ENCODE data around the gene TUSC2.

GRCh38 chr3:50369012-50369670 lies 41.1 kb upstream of the TUSC2 start:
- TF ChIP-seq ZFP3 (CRISPR knock-in tag; IDR thresholded peaks at IDR 0.05): no peak
- no peak for TF ChIP-seq TOX (CRISPR knock-in tag; IDR thresholded peaks at IDR 0.05; ENCODE audit: borderline replicate concordance)
- TF ChIP-seq TCF4 (CRISPR knock-in tag; IDR thresholded peaks at IDR 0.05; ENCODE audit: borderline replicate concordance): no peak
- no peak for TF ChIP-seq ZNF8 (CRISPR knock-in tag; IDR thresholded peaks at IDR 0.05)
- TF ChIP-seq RARB (CRISPR knock-in tag; IDR thresholded peaks at IDR 0.05): no peak
- TF ChIP-seq BACH2 (CRISPR knock-in tag; IDR thresholded peaks at IDR 0.05; ENCODE audit: borderline replicate concordance): no peak
- TF ChIP-seq ZNF565 (CRISPR knock-in tag; conservative IDR thresholded peaks at IDR 0.05; ENCODE audit: low read depth): no peak
- no peak for TF ChIP-seq OSR1 (CRISPR knock-in tag; IDR thresholded peaks at IDR 0.05)
- TF ChIP-seq PATZ1 (CRISPR knock-in tag; IDR thresholded peaks at IDR 0.05; ENCODE audit: borderline replicate concordance): no peak
- no peak for TF ChIP-seq ZNF70 (CRISPR knock-in tag; IDR thresholded peaks at IDR 0.05)

Measured in SK-N-SH treated with all-trans-retinoic acid at 6 μM for 48 hours (cell line).